Lower leg skin (tissue), 4 donors: ENCODE data around the gene ZNF69. TPM values are rescaled to one million over a fixed set of nuclear protein-coding genes. Genes with fewer than 3 reads are reported as not detected.

Experiments
- DNase-seq, 2 donors: peaks; one replicate each; pipeline ENCODE4 v3.0.0-alpha.2; 2019; ENCODE audit warnings: low spot score in 2 of 2
- H3K4me3 ChIP-seq: fragments of 200-600 bp; sonication (generic); 2 replicates; pipeline ENCODE4 v1.5.1; 2017; ENCODE audit warnings: mild to moderate bottlenecking, low read depth; ENCODE audit not compliant: poor library complexity, severe bottlenecking
- CTCF ChIP-seq, 3 donors: fragments of 450-650 bp; IDR thresholded peaks; one replicate each; pipeline ENCODE4 v1.5.1; 2016; ENCODE audit warnings: antibody characterized with exemption in 3 of 3, mild to moderate bottlenecking in 3 of 3, moderate library complexity in 2 of 3
- POLR2A ChIP-seq, 2 donors: fragments of 450-650 bp; IDR thresholded peaks; one replicate each; pipeline ENCODE4 v1.6.1; 2016 to 2017; ENCODE audit warnings: antibody characterized with exemption in 2 of 2, mild to moderate bottlenecking in 1 of 2, moderate library complexity in 1 of 2
- WGBS, 2 donors: methylation state at CpG; one replicate each; pipeline ENCODE4 v1.1.5; 2018; 5-methylcytosine and 5-hydroxymethylcytosine counted together
- intact Hi-C: fragments of 100-400 bp; cut with DNase I; formaldehyde crosslinking; loops from one replicate; pipeline ENCODE4 v1.15.0; 2023; ENCODE audit warnings: low total_unique reads
- total RNA-seq, 4 donors: library from RNA; depleted of rRNA; stranded (reverse); fragments of >200 nt; gene quantifications; one replicate each; pipeline ENCODE4 v1.1.0, GENCODE V29; 2016

Gene ZNF69
- total RNA-seq, 4 donors from 2014 or later: 2.0 to 5.5 (median 3.8) TPM

DNA sequence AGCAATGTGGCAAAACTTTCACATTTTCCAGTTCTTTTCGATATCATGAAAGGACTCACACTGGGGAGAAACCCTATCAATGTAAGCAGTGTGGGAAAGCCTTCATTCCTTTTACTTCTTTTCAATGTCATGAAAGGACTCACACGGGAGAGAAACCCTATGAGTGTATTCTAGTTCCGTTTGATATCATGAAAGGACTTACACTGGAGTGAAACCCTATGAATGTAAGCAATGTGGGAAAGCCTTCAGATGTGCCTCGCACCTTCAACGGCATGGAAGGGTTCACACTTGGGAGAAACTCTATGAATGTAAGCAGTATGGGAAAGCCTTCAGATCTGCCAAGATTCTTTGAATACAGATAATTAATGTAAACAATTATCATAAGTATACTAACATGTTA lies 62.7 kb downstream of the ZNF69 start:
- 96 to 97% methylated on average over 5 of the region's 5 CpGs for WGBS, 2 donors
- no peak for DNase-seq
- no peak overlapping the region for H3K4me3 ChIP-seq
- intact Hi-C loops: no loop called here
- no peak for TF ChIP-seq CTCF (IDR thresholded peaks at IDR 0.05)
- TF ChIP-seq POLR2A (IDR thresholded peaks at IDR 0.05): no peak

Other genes starting within 250 kb of the ZNF69 start
- 1 to 10 TPM; 5.5 to 8.4 (median 6.5) TPM for gene ZNF823, start 148.8 kb upstream of the ZNF69 start, total RNA-seq
- 1 to 10 TPM; 3.5 to 6.4 (median 6.0) TPM for gene ZNF441, start 120.8 kb upstream of the ZNF69 start, total RNA-seq
- 1 to 10 TPM in 2 of 4 donors, under 1 TPM in 1, not detected in 1; 0.74 to 2.1 (median 1.3) TPM for gene ZNF491, start 89.3 kb upstream of the ZNF69 start, total RNA-seq
- 10 to 100 TPM; 18.1 to 37.1 (median 29.0) TPM for gene ZNF440, start 73.5 kb upstream of the ZNF69 start, total RNA-seq
- 1 to 10 TPM; 4.3 to 9.0 (median 7.5) TPM for gene ZNF439, start 39.1 kb upstream of the ZNF69 start, total RNA-seq
- 10 to 100 TPM; 11.9 to 19.3 (median 16.4) TPM for gene ZNF700, start 37.3 kb downstream of the ZNF69 start, total RNA-seq
- gene ZNF763, start 77.3 kb downstream of the ZNF69 start, total RNA-seq: 1 to 10 TPM; 1.9 to 7.8 (median 4.3) TPM
- 10 to 100 TPM in 2 of 4 donors, 1 to 10 TPM in 2; 8.8 to 13.9 (median 10.1) TPM for gene ZNF433, start 147.9 kb downstream of the ZNF69 start, total RNA-seq
- gene ZNF878, start 165.2 kb downstream of the ZNF69 start, total RNA-seq: under 1 TPM in 1 of 4 donors, not detected in 3; 0.29 TPM
- 10 to 100 TPM; 10.1 to 20.8 (median 14.6) TPM for gene ZNF844, start 176.9 kb downstream of the ZNF69 start, total RNA-seq